Astrocyte of the spinal cord (primary cell): ENCODE data around the gene MAP4K1.

Experiments
- DNase-seq: peaks from one replicate; pipeline ENCODE4 v3.0.0; 2011; ENCODE audit warnings: low read depth, low spot score
- H3K4me3 ChIP-seq: 2 replicates; pipeline ENCODE4 v1.5.1; 2011; ENCODE audit warnings: low read depth, mild to moderate bottlenecking, low read length, moderate library complexity
- in situ Hi-C: cut with HindIII; loops from 2 replicates; pipeline ENCODE4 v1.10.0; 2017; ENCODE audit warnings: low sequenced_read_pairs
- TF ChIP-seq, protein P1 (sequence below): IDR thresholded peaks from 2 replicates; pipeline ENCODE4 v1.5.1; 2012; ENCODE audit warnings: low read depth, mild to moderate bottlenecking, low read length, inconsistent platforms

The MAP4K1 gene

DNA sequence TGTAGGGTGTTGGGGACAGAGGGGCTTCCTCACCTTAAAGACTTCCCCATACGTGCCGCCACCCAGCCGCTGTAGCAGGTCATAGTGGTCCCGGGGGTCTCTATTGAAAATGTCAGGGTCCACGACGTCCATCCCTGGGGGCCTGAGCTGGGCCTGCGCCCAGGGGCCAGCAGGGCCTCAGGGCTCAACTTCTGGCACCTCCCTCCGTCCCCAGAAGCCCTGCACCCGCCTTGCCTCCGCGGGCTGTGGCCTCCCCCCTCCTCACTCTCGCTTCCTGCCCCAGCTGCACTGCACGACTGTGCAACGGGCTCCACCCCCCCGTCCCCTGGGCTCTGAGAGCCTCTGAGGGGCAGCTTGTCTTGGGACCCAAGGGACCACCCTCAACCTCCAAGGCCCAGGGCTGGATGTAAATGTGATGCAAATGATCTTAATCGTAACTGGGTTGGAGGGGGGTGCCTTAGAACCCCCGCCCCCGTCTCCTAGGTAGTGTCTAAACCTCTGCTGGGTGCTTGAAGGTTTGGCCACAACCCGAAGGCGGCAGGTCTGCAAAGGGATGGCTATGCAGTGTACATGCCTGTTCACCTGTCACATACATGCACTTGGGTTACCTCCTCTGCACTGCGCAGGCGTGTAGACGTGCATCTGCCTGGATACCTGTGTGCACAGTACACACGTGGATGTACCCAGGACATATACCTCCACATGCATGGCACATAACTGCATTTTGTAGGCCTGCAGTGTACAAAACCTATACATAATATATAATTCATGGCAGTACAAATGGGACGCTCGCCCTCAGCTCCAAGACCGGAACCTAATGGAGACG is at the start of gene MAP4K1:
Gene MAP4K1 (minus strand): TSS at position 190 of the 826 bp plus-strand sequence. CDS start 58 bp downstream, at position 132.
- H3K4me3 ChIP-seq = peak within 1 kb of the TSS; percentile 82
- in situ Hi-C loops = no loop called here
- TF ChIP-seq, protein P1, sequence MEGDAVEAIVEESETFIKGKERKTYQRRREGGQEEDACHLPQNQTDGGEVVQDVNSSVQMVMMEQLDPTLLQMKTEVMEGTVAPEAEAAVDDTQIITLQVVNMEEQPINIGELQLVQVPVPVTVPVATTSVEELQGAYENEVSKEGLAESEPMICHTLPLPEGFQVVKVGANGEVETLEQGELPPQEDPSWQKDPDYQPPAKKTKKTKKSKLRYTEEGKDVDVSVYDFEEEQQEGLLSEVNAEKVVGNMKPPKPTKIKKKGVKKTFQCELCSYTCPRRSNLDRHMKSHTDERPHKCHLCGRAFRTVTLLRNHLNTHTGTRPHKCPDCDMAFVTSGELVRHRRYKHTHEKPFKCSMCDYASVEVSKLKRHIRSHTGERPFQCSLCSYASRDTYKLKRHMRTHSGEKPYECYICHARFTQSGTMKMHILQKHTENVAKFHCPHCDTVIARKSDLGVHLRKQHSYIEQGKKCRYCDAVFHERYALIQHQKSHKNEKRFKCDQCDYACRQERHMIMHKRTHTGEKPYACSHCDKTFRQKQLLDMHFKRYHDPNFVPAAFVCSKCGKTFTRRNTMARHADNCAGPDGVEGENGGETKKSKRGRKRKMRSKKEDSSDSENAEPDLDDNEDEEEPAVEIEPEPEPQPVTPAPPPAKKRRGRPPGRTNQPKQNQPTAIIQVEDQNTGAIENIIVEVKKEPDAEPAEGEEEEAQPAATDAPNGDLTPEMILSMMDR = no peak
- DNase-seq = no peak

DNA sequence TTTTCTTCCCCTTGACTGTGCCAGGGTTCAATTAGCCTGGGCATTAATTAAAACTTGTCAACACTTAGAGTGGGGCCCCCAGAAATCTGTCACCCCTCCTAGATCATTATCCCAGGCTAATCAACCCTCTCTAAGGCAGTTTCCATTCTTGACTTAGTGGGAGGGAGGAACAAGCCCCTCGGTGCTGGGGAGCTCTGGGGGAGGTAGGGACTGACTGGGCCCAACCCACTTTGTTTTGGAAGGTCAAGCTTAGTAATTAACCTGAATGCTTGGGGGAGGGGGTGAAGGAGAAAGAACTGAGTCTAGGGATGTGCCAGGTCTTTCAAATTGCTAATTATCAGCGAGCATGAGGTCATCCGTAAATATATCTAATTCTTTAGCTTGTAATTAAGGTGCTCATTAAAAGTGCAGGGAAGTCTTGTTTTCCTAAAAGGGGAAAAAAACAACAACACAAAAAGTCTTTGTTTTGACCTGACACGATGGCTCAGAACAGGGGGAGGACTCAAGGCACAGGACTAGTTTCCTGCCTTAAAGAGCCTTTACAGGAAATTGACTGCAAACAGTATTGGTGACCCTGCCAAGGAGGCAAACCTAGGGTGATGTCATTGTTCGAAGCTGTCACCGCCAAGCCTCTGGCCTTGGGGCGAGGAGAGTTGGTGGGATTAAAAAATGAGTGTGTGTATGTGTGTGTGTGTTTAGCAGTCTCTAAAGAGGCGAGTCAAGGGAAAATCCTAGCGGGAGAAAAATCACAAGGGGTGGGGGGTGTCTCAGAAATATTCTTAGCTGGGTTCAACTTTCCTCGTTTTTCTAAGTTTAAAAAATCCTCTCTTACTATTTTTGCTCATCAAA is 49.1 kb upstream of the MAP4K1 start:
- in situ Hi-C loops = no loop called here

DNA sequence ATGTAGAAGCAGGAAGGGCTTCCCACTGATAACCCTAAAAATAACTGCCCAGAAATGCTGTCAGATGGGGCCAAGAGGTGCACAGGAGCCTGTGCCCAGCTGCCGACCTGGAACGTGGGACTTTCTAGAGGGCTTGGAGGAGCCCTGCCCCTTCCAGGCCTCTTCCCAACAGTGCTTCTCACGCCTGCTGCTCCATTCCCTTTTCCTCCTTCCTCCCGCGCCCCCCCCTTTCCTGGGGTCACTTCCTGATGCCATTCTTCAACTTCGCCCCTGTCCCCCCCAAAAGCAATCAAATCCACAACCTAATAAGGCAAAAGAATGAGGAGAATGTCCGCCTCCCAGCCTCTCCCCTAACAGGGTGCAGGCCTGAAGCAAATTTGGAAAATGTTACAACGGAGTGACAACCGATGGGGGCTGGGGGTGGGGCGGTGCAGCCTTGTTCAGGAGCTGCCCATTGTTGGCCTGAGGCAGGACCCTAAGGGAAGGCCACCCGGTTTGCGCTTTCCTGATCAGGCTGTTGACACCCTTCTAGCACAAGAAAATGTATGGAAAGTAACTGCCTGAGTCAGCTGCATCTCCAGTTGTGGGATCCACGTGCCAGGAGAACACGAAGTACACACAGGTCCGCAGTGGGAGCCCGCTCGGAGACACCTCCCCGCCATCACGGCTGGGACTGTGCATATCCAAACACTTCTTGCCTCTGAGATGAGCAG is 48.4 kb upstream of the MAP4K1 start:
- no peak overlapping the region for H3K4me3 ChIP-seq
- DNase-seq = no peak
- TF ChIP-seq, protein P1 = no peak
- in situ Hi-C loops = no loop called here

More for the DNA sequence above, 49.1 kb upstream of the MAP4K1 start:
- DNase-seq = peak; percentile 79
- H3K4me3 ChIP-seq = no peak overlapping the region
- TF ChIP-seq, protein P1 = no peak

DNA sequence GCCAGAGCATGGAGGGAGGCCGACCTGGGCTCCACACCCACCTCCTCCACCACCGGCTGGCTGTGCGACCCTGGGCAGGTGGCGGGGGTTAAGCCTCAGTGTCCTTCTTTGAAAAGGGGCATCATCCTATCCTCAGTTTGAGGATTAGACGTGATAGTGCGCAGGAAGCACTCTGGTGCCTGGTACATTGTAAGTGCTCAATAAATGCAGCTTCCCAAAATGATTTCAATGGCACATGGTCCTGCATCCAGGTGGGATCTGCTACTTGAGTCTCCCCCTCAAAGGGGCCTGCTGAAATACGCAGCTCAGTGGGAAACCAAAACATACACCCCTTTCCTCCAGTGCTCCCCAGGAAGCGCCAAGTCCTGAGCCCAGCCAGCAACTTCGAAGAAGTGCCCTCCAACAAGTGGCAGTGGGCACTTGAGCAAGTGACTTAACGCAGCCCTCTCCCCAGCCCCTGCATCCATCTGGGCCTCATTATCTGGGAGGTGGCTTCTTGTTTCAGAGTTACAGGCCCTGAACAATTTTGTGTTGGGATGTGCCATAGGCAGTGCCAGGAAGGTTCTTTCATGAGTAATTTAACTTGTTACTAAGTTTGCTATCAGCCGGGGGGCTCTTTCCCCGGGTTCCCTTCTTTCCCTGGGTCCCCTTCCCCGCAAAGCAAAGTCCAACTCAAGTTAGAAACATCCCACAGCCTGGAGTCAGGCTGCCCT is 47.6 kb upstream of the MAP4K1 start:
- in situ Hi-C loops = no loop called here
- no peak overlapping the region for H3K4me3 ChIP-seq
- TF ChIP-seq, protein P1 = no peak

DNA sequence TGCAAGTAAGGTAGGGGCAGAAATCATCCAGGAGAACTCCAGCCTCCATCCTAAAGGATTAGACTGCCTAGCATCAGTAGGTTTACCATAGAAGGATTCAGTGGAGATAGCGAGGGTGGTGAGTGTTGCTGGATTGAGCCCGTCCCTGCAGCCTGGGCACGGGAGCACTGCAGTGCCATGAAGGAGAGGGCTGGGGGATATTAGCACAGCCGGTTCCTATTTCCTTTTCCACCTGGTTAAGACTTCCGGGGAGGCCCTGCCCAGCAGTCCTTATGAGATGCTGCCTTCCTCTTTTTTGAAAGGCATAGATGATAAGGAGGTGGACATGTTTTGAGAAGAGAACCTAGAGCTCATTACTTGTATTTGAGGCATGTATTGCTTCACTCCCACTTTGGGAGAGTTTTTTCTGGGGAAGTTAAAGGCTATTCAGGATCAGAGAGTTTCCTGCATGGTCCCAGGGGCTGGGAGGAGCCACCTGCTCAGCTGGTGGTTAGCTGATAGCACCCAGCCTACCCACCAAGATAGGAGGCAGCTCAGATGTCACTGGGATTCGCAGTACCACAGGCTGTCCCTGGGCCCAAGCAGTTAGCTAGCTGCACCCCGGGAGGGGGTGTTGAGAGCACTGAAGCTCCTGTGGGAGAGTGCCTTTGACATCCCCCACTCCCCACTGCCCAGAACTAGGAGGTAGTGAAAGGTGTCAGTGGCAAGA is 46.9 kb upstream of the MAP4K1 start:
- in situ Hi-C loops = no loop called here
- no peak overlapping the region for H3K4me3 ChIP-seq
- TF ChIP-seq, protein P1 = no peak
- DNase-seq = no peak

More for the DNA sequence above, 47.6 kb upstream of the MAP4K1 start:
- DNase-seq = no peak
